Occipital lobe (tissue), 2 donors: ENCODE measurements around the gene ZIC1. TPM values are rescaled to one million over a fixed set of nuclear protein-coding genes. Genes with fewer than 3 reads are reported as not detected.

ENCODE experiments used
- DNase-seq: peaks from one replicate; lab custom pipeline; 2025; lab: John Stamatoyannopoulos, UW
- total RNA-seq: library from RNA; depleted of rRNA; stranded (reverse); fragments of >200 nt; gene quantifications from one replicate; pipeline ENCODE4 v1.2.3, GENCODE V29; 2014

The ZIC1 gene
- total RNA-seq, 1 donor from 2014 or later, result 15.6 TPM

- DNase-seq, result no peak
Measured at GRCh38 chr3:147422196-147422595, 13.0 kb downstream of the ZIC1 start.

DNA sequence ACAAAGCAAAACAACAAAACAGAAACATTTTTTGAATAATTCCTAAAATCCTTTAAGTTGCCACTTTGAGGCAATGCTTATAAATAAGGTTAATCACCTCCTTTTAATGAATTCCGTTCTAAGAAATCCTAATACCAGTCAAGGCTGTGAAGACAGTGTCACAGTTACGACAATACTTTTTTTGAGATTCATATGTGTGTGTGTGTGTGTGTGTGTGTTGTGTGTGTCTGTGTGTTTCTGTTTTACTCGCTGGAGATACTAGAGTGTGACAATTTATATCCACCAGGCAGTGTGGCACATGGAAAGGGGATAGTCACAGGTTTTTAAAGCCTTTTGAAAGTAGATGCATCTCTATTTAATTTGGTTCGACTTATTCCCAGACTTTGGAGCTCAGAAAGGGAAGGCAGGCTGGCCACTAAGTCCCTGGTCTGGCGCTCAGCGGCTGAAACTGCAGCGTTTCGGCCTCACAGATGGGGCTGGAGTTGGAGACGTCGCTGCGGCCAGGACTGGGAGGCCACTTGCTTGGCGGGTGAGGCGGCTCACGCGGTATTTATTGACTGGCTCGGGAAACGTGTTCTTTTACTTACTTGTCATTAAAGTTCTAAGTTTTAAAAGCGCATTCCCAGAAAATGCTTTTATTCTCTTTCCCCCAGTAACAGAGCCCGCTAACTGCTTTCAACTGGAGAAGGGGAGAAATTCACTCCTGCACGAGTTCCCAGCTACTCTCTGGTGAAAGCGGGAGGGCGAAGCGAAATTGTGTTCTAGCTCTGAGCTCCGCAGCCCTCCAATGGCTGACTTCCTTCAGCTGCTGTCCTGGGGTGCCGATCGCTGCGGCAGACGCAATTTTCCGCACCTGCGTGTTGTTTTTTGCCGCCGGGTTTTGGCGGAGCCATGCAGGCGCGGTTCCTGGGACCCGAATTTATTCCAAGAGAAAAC lies 13.7 kb downstream of the ZIC1 start:
- DNase-seq, result no peak

GRCh38 chr3:147423537-147423797 lies 14.3 kb downstream of the ZIC1 start:
- DNase-seq, result no peak

DNA sequence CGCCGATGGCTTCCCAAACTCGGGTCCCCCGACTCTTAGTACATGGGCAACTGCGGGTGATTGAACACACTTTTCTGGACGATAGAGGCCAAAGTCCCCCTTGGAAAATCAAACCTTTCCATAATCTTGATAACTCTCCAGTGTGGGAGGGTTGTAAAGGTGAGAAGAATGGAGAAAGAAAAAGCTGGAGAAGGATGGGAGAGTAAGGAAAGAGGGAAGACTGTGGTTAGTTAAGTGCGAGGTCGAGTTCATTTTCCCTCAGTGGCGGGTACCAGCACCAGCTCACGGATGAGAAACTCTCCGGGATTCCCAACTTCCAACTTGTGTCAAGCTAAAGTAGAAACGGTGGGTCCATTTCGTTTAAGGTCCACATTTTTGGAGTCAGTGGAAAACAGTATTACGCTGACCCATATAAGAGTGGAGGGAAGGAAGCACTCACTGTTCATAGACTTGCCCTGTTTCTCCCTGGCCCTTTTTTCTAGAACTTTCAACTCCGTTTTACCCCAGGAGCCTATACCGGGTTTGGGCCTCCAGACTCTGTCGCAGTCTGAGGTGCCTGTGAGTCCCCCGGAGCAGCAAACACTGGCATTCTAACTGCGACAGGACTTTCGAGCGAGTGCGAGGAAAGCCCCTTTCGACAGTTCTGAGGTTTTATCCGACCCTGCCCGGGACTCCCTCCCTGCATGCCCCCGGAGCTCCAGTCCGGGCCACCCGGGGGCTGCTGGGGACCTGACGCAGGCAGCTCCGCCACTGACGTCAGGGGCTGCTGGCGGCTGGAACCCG lies 14.8 kb downstream of the ZIC1 start:
- DNase-seq, result no peak

GRCh38 chr3:147424581-147425387 lies 15.6 kb downstream of the ZIC1 start:
- DNase-seq, result no peak

- no peak for DNase-seq
Measured at GRCh38 chr3:147425388-147425850, 16.3 kb downstream of the ZIC1 start.

- no peak for DNase-seq
Measured at GRCh38 chr3:147426931-147427330, 17.8 kb downstream of the ZIC1 start.

DNA sequence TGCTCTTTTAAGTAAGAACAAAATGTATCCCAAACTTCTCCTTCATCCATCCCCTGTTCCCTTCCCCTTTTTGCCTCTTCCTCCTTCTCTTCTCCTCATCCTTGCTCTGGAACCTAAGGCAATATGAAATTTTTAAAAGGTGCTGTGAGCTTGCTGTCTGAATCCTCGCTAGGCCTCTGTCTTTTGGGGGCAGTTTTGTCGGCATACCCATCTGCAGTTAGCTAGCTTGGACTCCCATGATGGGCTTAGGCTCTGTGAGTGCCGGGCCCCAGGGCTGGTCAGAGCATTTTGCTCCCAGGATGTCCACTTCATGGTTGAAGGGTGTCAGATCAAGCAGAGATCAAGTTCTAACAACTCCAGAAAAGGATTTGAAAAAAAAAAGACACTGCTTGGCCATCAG lies 18.6 kb downstream of the ZIC1 start:
- DNase-seq, result no peak

DNA sequence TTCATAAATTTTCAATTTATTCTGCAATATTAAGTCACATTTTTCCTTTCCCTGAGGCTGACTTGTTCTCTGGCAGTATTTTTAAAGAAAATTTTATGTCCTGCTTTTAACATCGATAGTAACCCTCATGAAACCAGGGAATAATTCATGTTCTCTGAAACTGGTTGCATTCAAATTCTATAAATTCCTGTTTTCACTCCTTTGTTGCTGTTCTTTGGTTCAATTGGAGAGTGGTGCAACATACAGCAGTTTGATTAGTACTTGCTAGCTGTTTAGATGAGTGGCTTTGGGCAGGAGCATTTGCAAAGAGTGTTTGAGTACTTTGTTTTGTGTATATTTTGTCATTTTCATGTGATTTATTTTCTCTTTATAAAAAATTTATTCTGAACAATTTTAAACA lies 19.2 kb downstream of the ZIC1 start:
- no peak for DNase-seq

- no peak for DNase-seq
Measured at GRCh38 chr3:147428754-147429153, 19.6 kb downstream of the ZIC1 start.

- no peak for DNase-seq
Measured at GRCh38 chr3:147431751-147432150, 22.6 kb downstream of the ZIC1 start.

DNA sequence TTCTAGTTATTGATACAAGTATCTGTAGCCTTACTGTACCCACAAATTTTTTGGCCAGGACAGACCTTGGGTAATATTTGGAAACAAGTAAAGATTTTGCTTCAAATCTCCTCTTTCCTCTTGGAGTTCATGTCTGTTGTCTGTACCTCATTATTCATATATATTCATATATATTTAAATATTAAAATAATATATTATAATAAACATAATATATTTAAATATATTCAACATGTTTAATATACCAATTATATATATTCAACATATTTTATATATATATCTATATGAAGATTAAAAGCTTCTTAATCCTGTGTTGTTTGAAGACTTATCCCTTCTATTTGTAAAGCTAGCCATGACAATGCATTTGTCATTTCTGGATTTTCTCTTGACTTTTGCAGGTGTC lies 38.1 kb downstream of the ZIC1 start:
- no peak for DNase-seq

DNA sequence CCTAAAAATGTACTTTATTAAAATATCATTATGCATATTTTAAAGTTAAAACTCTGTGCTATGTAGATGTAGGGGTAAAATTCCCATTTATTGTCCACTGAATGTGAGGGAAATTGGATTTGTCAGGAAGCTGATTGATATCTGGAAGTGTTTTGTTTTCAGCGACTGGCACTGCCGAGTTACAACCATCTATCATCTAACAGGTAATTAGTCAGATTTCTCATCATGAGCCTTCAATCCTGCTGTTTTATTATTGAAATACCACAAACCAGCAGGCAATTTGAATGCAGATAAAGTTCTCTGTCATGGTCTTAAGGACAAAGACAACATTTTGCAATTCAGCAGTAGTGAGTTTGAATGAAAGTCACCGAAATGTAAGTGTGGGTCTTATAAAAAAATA lies 40.5 kb downstream of the ZIC1 start:
- DNase-seq, result no peak

DNA sequence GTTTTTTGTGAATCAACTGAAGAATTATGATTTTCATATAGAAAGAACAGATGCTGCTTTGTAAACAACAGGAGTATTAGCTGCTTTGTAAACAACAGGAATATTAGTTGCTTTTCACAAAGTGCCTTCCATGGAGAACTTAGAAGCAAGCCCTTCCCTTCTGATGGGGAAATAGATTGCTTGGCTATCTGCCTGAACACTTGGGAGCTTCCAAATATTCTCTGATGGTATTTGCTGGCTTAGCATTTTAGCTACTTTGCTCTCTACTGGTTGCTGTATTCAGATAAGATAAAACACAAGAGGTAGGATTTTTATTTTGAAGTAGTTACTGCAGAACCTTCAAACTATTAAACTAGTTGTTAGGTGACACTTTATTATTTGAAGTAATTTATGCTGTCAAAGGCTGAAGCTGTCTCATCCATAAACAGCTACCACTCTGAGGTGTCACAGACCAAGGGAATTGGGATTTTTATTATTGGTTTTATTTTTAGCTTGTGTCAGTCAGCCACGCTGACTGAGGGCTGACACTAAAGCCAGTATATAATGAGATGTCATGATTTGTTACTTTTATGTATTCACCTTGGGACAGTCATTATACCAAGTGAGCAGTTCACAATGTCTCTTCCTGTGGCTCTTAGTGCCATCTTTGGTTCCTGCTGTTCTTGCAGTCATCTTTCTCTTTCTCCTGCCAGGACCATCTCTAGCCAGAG lies 50.0 kb downstream of the ZIC1 start:
- no peak for DNase-seq

- no peak for DNase-seq
Measured at GRCh38 chr3:147462856-147463255, 53.7 kb downstream of the ZIC1 start.

Other genes with a start within 250 kb of the ZIC1 start
- 1.2 TPM for gene ZIC4, start 2.8 kb upstream of the ZIC1 start, total RNA-seq